ENCODE results near the gene ACCSL.

The ACCSL gene

DNA sequence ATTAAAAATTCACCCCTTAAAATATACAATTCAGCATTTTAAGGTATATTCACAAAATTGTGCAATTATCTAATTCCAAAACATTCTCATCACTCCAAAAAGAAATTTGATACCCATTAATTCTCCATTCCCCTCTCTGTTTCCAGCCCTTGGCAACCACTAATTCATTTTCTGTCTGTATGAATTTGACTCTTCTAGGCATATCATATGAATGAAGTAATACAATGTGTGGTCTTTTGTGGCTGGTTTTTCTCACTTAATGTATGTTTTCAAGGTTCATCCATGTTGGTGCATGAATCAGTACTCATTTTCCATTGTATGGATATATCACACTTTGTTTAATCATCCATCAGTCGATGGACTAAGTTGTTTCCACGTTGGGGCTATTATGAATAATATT, 29.0 kb upstream of the ACCSL start:
- no peak overlapping the region for H3K27ac ChIP-seq
- H3K9me3 ChIP-seq (ENCODE audit: severe bottlenecking), result peaks cover 3% of the 10 kb centered on the region
- no peak for DNase-seq
- no peaks in the 10 kb centered on the region for H3K36me3 ChIP-seq
- H3K4me3 ChIP-seq (ENCODE audit: low read depth, low read length), result no peak overlapping the region
- TF ChIP-seq, protein P1, sequence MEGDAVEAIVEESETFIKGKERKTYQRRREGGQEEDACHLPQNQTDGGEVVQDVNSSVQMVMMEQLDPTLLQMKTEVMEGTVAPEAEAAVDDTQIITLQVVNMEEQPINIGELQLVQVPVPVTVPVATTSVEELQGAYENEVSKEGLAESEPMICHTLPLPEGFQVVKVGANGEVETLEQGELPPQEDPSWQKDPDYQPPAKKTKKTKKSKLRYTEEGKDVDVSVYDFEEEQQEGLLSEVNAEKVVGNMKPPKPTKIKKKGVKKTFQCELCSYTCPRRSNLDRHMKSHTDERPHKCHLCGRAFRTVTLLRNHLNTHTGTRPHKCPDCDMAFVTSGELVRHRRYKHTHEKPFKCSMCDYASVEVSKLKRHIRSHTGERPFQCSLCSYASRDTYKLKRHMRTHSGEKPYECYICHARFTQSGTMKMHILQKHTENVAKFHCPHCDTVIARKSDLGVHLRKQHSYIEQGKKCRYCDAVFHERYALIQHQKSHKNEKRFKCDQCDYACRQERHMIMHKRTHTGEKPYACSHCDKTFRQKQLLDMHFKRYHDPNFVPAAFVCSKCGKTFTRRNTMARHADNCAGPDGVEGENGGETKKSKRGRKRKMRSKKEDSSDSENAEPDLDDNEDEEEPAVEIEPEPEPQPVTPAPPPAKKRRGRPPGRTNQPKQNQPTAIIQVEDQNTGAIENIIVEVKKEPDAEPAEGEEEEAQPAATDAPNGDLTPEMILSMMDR (IDR thresholded peaks at IDR 0.05; ENCODE audit: low read depth, low read length), result no peak
- no peaks in the 10 kb centered on the region for H3K27me3 ChIP-seq (ENCODE audit: insufficient read depth, low read depth, severe bottlenecking)

DNA sequence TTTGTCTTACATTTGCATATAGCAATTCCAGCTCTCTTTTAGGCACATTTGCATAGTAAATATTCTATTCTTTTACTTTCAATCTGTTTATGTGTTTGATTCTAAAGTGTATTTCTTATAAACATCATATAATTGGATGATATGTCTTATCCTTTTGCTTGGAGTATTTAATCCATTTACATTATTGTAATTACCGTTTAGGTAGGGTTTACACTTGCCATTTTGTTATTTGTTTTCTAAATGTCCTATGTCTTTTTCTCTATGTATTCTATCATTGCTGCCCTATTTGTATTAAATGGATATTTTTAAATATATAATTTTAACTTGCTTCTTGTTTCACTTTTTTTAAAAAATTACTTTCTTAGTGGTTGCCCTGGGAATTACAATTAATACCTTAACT, 22.8 kb upstream of the ACCSL start:
- peaks cover 3% of the 10 kb centered on the region for H3K9me3 ChIP-seq (ENCODE audit: severe bottlenecking)
- no peak overlapping the region for H3K4me3 ChIP-seq (ENCODE audit: low read depth, low read length)
- H3K36me3 ChIP-seq, result no peaks in the 10 kb centered on the region
- no peak for DNase-seq
- no peak overlapping the region for H3K27ac ChIP-seq
- TF ChIP-seq, protein P1 (IDR thresholded peaks at IDR 0.05; ENCODE audit: low read depth, low read length), result no peak
- H3K27me3 ChIP-seq (ENCODE audit: insufficient read depth, low read depth, severe bottlenecking), result no peaks in the 10 kb centered on the region

DNA sequence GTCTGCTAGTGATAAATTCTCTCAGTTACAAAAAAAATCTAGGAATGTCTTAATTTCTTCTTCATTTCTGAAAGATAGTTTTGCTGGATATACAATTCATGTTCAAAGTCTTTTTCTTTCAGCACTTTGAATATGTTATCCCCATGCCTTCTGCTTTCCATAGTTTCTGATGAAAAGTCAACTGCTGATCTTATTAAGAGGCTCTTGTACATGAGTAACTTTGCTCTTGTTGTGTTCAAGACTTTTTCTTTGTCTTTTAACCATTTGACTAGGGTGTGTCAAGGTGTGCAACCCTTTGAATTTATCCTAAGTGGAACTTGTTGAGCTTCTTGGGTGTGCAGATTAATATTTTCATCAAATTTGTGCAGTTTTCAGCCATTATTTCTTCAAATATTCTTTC, 22.1 kb upstream of the ACCSL start:
- DNase-seq, result no peak
- H3K4me3 ChIP-seq (ENCODE audit: low read depth, low read length), result no peak overlapping the region

DNA sequence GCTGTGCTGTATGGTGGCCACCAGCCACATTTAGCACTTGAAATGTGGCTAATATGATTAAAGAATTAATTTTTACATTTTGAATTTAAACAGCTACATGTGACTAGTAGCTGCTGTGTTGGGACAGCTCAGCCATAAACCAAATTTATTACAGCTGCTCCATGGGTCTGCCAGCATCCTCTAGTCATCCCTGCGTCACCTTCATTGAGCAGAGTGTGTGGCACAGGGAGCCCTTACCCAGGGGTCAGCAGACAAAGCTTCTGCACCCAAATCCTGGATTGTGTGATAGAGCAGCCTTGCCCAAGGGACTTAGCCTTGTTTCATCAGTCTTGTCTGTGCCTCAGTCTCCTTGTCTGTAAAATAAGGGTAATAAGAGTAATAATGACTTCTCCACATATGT, 19.4 kb upstream of the ACCSL start:
- no peak overlapping the region for H3K27ac ChIP-seq
- TF ChIP-seq, protein P1 (IDR thresholded peaks at IDR 0.05; ENCODE audit: low read depth, low read length), result no peak
- H3K9me3 ChIP-seq (ENCODE audit: severe bottlenecking), result no peaks in the 10 kb centered on the region
- no peak overlapping the region for H3K4me3 ChIP-seq (ENCODE audit: low read depth, low read length)
- DNase-seq, result no peak
- H3K36me3 ChIP-seq, result no peaks in the 10 kb centered on the region
- H3K27me3 ChIP-seq (ENCODE audit: insufficient read depth, low read depth, severe bottlenecking), result no peaks in the 10 kb centered on the region

More for the DNA sequence above, 22.1 kb upstream of the ACCSL start:
- H3K36me3 ChIP-seq, result no peaks in the 10 kb centered on the region
- peaks cover 3% of the 10 kb centered on the region for H3K9me3 ChIP-seq (ENCODE audit: severe bottlenecking)
- H3K27me3 ChIP-seq (ENCODE audit: insufficient read depth, low read depth, severe bottlenecking), result no peaks in the 10 kb centered on the region
- TF ChIP-seq, protein P1 (IDR thresholded peaks at IDR 0.05; ENCODE audit: low read depth, low read length), result no peak
- H3K27ac ChIP-seq, result no peak overlapping the region

DNA sequence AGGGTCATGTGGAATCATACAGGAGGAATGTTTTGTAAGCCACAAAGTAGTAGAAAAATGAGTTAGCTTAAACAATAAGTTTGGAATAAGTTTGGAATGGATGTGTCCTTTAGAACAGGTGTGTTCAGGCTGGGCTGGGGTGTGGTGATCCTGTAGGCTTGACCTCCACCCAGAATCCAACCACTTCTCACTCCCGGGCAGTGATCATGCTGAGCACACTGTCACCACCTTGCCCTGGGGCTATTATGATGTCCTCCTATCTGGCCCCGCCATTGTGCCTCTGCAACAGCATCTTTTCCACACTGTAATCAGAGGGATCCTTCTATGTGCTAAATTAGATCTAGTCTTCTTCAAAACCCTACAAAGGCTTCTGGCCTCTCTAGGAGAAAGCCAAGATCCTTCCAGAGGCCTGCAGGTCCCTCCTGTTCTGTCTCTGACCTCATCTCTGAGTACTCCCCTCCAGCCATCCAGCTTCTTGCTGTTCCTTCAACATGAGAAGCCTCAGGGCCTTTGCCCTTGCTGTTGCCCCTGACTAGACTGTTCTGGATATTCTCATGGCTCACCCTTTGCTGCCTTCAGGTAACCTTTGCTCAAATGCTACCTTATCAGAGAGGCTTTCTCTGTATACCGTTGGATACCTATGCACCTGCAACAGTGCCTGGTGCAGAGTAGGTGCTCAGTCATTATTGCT, 18.8 kb upstream of the ACCSL start:
- Histone ChIP-seq H3K36me3 (no peaks in the 10 kb centered on the region), H3K27me3 (ENCODE audit: insufficient read depth, low read depth, severe bottlenecking) (no peaks in the 10 kb centered on the region), H3K9me3 (ENCODE audit: severe bottlenecking) (no peaks in the 10 kb centered on the region), H3K4me3 (ENCODE audit: low read depth, low read length) (no peak overlapping the region), H3K27ac (no peak overlapping the region)
- TF ChIP-seq, protein P1 (IDR thresholded peaks at IDR 0.05; ENCODE audit: low read depth, low read length), result no peak
- DNase-seq, result no peak

DNA sequence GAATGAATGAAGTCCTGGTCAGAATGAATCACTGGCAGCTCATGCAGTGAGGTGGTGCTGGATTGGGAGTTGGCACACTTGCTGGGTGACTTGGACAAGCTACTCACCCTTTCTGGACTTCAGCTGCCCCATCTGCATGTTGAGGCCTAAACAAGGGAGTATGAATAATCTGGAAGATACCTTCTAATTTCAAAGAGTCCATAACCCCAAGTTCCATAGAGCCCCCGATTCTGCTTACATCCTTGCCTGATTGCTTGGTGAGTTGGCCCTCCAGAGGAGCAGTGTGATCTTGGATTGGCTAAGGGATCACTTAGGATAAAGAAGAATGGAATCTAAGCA, 18.3 kb upstream of the ACCSL start:
- no peaks in the 10 kb centered on the region for H3K36me3 ChIP-seq
- no peak overlapping the region for H3K4me3 ChIP-seq (ENCODE audit: low read depth, low read length)
- H3K27me3 ChIP-seq (ENCODE audit: insufficient read depth, low read depth, severe bottlenecking), result no peaks in the 10 kb centered on the region
- DNase-seq, result no peak
- TF ChIP-seq, protein P1 (IDR thresholded peaks at IDR 0.05; ENCODE audit: low read depth, low read length), result no peak
- H3K27ac ChIP-seq, result no peak overlapping the region
- H3K9me3 ChIP-seq (ENCODE audit: severe bottlenecking), result no peaks in the 10 kb centered on the region

Measured in WERI-Rb-1 (cell line).